Epithelial cell of esophagus (primary cell): ENCODE measurements around the gene ARIH1.

ENCODE experiments used
- DNase-seq: peaks from one replicate; pipeline ENCODE4 v3.0.0; 2010; ENCODE audit warnings: low read depth
- H3K4me3 ChIP-seq: 2 replicates; pipeline ENCODE4 v1.5.1; 2011; ENCODE audit warnings: mild to moderate bottlenecking, low read length, control low read depth
- TF ChIP-seq, protein P1 (sequence below): IDR thresholded peaks from 2 replicates; pipeline ENCODE4 v1.5.1; 2011; ENCODE audit warnings: low read depth, mild to moderate bottlenecking, low read length, control low read depth, inconsistent platforms; ENCODE audit not compliant: insufficient read depth; ENCODE audit errors: missing control alignments

ARIH1 gene

DNA sequence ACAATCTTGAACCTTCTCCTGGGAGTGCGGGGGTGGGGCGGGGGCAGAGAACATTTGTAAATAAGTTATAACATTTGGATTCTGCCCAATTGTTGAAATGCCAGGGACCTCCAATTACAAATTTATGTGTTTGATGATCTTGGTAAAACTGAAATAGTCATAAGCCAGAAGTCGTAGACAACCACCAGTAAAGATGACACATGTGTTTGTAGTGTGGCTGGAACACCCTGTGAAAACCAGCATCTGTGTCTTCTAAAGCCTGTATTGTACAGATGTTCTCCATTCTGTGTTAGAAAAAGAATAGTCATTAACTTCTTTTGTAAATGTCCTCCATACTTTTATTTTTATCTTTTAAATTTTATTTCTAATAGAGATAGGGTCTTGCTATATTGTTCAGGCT, 61.8 kb downstream of the ARIH1 start:
- no peak overlapping the region for H3K4me3 ChIP-seq
- TF ChIP-seq, protein P1, sequence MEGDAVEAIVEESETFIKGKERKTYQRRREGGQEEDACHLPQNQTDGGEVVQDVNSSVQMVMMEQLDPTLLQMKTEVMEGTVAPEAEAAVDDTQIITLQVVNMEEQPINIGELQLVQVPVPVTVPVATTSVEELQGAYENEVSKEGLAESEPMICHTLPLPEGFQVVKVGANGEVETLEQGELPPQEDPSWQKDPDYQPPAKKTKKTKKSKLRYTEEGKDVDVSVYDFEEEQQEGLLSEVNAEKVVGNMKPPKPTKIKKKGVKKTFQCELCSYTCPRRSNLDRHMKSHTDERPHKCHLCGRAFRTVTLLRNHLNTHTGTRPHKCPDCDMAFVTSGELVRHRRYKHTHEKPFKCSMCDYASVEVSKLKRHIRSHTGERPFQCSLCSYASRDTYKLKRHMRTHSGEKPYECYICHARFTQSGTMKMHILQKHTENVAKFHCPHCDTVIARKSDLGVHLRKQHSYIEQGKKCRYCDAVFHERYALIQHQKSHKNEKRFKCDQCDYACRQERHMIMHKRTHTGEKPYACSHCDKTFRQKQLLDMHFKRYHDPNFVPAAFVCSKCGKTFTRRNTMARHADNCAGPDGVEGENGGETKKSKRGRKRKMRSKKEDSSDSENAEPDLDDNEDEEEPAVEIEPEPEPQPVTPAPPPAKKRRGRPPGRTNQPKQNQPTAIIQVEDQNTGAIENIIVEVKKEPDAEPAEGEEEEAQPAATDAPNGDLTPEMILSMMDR: no peak
- DNase-seq: no peak

DNA sequence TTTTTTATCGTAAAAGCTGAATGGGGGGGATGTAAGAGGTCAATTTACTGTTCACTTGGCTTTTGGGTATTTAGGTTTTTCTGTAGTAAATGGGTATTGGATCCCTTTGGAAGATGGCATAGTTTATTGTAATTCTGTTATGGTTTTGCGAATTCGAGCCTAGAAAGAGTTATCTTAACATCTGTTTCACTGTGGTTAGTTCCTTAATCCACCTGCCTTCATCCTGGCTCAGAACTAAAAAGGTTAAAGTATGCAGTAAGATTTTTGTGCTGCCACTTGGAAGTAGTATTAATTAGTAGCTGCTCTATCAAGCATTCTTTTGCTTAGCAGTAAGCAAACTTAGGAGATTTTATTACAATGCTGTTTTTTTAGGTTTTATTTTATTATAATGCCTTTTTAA, 62.4 kb downstream of the ARIH1 start:
- DNase-seq: no peak

DNA sequence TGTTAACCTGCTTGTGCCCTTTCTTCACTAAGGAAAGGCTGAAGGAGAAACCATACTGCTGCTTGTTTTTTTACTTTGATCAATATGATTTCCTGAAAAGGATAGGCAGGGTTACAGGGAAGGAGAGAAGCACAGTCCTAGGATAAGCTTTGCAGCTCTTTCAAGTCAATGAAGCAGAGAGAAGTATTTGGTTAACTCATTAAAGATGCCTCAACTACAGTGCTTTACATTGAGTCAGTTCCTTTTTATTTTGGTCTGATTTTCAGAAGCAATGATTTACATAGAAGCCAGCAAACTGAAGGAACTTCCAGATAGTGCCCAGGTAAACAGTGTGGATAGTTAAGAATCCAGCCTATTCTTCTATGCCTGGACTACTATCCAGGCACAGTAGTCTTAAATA, 64.8 kb downstream of the ARIH1 start:
- H3K4me3 ChIP-seq: no peak overlapping the region
- TF ChIP-seq, protein P1: no peak
- no peak for DNase-seq

More for the DNA sequence above, 62.4 kb downstream of the ARIH1 start:
- TF ChIP-seq, protein P1: no peak
- no peak overlapping the region for H3K4me3 ChIP-seq

- TF ChIP-seq, protein P1: no peak
- no peak for DNase-seq
- no peak overlapping the region for H3K4me3 ChIP-seq
Measured at GRCh38 chr15:72540606-72541237, 66.6 kb downstream of the ARIH1 start.

- H3K4me3 ChIP-seq: no peak overlapping the region
- TF ChIP-seq, protein P1: no peak
- DNase-seq: no peak
Measured at GRCh38 chr15:72541674-72542073, 67.5 kb downstream of the ARIH1 start.

- no peak for DNase-seq
- TF ChIP-seq, protein P1: no peak
- H3K4me3 ChIP-seq: no peak overlapping the region
Measured at GRCh38 chr15:72545156-72545555, 71.0 kb downstream of the ARIH1 start.
